Globus pallidus (tissue), 1 donor: ENCODE results near the gene ASPG.
"Not testable (repeated sequence)": the region's sequence is repeated elsewhere in the genome, so short reads cannot be mapped to it uniquely, and the experiment has no call there.

Source experiments
- DNase-seq: peaks from one replicate; pipeline ENCODE4 v3.0.0-alpha.2; 2015; ENCODE audit warnings: low spot score

ASPG gene

GRCh38 chr14:104147346-104148125 lies 62.0 kb downstream of the ASPG start:
- DNase-seq = no peak

- no peak for DNase-seq
These were observed 63.2 kb downstream of the ASPG start for GRCh38 chr14:104148433-104149277.

DNA sequence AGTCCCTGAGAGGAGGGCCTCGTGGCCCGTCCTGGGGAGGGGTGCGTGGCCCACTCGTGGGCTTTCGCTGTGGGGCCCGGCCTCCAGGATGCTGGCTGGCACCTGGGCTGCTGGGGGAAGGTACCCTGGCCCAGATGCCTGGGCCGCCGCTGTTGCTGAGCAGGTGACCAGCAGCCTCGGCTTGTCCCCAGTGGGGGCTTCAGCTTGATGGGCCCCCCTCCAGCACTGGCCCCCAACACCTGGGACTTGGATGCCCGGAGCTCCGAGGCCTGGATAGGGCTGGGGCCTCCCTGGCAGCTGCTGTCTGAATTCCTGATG lies 63.7 kb downstream of the ASPG start:
- no peak for DNase-seq

DNA sequence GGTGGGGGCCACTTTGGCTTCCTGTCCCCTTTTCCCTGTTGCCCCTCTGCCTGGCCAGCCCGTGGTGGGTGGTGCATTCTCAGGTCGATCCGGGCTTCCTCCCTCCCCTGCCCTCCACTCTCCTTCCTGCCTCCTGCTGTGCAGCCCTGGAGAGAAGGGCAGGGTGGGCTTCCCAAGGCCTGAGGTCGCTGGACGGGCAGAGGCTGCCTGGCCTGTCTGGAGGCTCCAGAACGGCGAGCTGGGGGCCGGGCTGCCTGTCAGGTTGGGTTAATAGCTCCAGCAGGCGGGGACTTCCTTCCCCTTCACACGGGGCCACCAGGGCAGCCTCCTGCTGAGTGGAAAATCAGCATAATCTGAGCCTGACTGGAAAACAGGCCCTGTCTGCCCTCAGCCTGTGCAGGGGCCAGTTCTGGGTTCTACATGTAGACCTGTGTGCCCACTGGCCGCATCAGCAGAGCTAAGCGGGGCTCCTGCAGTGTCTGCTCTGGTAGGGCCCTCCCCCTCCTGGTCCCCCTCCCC lies 64.2 kb downstream of the ASPG start:
- no peak for DNase-seq

GRCh38 chr14:104150136-104151025 lies 64.9 kb downstream of the ASPG start:
- DNase-seq = no peak

GRCh38 chr14:104151026-104151381 lies 65.5 kb downstream of the ASPG start:
- no peak for DNase-seq

GRCh38 chr14:104151566-104152245 lies 66.2 kb downstream of the ASPG start:
- no peak for DNase-seq

- DNase-seq = no peak
These were observed 66.7 kb downstream of the ASPG start for GRCh38 chr14:104152246-104152575.

DNA sequence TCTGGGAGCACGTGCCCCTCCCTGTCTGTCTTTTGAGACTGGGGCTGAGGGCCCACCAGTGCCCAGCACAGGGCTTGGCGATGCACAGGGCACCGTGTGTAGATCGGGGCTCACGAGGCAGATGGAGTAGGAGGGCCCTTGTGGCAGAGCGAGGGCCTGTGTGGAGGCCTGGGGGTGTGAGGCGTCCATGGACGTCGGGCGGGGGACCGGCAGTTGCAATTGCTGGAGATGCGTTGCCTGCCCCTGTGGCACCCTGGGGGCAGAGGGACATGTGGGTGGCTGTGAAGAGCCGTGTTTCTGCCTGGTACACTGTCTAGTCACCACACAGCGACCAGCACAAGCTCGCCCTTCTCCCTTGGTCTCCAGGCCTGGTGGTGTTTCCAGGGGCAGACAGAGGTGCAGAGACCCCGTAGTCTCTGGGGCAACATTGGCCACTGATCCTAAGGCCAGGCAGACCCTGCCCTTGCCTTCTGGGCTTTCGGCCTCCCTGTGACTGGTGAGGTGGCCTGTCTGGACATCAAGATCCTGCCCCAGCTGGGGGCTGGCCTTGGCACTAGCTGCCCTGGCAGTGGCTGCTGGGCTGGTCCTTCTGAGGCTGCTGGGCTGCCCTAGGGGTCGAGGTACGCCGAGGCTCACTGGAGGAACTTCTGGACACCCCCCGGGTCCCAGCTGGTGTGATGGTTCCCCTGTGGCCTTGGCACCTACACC lies 67.3 kb downstream of the ASPG start:
- no peak for DNase-seq

DNA sequence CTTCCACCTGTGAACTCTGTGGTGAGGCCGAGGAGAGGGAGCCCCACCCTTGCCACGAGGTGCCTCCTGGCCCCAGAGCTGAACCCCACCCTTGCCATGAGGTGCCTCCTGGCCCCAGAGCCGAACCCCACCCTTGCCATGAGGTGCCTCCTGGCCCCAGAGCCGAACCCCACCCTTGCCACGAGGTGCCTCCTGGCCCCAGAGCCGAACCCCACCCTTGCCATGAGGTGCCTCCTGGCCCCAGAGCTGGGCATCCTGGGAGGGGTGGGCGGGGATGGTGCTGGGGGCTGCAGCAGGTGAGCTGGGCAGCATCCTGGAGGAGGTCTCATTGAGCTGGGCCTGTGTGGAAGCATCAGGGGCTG lies 67.9 kb downstream of the ASPG start:
- DNase-seq = not testable (repeated sequence)

DNA sequence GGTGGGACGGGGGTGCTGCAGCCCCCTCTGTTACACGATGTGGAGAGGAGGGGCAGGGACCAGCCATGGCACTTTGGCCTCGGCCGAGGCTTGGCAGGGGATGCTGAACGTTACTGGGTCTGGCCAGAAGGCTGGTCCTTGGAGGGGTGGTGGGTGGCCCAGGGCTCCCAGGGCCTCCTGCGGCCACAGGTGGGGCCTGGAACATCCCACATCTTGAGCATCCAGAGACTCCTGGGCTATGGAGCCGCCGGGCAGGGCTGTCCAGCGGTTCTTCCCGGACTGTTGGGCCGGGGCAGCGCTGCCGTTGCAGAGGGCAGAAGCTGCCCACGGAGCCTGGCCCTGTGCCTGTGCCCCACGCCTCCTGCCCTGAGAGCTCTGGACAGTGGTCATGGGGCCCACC lies 68.7 kb downstream of the ASPG start:
- DNase-seq = no peak

DNA sequence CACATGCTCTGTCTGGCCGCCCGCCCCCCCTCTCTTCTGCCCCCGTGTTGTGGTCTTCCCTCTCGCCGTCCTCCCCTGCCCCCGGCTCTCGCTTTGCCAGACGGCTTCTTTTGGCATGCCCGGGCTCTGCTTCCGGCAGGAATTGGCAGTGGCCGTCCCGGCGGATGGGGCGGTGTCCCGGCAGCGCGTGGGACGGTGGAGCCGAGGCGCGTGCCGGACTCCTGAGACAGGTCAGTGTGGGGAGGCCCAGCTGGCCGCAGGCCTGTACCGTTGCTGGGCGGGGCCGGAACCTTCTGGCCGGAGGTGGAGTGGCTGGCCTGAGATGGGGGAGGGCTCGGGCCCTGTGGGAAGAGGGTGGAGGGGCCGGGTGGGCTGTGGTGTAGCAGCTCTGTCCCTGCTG lies 70.0 kb downstream of the ASPG start:
- DNase-seq = no peak

GRCh38 chr14:104156142-104156541 lies 70.6 kb downstream of the ASPG start:
- no peak for DNase-seq

DNA sequence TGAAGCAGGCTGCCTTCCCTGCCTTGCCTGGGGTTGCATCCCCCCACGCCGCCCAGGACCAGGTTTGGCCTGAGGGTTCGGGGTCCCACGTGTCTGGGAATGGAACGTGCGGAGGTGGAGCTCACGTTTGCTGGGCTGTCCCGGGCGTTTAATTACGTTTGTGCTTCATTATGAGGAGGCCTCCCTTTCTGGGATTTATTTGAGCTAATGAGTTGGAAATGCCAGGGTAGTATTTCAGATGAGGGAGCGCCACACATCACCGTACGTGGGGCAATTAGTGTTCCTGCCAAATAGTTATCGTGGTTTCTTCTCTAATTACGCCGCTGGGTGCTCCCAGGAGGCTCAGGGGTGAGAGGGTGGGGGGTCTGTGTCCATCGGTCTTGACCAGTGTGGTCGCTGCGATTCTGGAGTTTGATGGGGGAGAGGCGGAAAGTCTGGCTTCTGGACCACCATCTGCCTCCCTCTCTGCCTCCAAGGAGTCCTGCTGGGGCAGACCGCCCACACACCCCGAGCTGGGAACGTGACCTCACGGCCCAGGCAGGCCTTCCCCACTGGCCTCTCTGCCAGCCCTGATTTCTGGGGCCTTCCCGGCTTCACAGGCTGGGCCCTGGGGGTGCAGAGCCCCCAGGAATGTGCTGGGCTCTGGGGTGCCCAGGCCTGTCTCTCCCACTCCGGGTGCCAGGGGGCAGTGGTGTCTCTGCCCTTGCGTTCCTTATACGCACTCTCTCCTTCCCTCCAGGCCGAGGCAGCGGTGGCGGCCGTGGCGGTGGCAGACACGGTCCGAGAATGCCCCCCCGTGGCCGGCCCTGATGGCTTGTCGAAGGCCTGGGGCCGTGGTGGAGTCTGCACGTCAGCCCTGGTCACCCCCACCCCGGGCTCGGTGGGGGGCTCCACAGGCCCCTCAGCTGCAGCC lies 71.8 kb downstream of the ASPG start:
- DNase-seq = no peak

DNA sequence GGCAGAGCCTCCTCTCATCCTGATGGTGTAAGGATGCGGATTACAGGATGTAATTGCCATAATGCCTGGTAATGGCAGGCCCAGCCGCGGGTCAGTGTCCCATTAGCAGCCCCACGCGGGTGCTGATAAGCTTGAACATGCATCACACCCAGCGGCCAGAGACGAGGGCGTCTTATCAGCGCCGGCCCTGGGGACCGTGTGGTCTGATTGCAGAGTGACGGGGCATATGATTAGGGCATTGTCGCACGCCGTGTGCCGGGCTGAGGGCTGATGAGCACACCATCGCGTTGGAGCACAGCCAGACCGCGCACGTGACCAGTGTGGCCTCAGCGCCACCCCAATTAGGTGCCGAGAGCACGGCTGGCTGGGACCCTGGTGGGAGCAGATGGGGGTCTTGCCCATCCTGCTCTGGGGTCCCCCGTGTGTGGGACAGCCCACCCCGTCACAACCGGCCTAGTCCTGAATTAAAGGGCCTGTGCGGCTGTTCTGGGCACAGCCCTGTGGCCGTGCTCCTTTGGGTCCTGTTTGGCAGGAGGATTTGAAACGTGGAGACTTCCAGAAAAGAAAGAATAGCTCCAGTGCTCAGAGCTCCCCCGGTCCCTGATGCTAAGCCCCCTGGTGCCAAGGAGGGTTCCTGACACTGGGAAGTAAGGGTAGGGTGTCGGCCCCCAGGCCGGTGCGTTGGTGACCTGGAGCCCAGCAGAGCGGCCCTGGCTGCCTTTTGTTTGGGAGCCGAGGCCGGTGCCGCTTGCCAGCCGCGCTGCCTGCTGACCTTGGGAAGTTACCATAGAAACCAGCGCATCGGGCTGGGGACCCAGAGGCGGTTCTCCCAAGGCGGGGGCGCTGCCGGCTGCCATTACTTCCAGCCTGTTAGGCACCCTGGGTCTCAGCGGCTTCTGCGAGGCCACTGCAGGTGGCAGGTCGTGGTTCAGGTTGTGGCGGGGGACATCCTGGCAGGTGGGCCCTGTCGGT lies 73.6 kb downstream of the ASPG start:
- DNase-seq = no peak

DNA sequence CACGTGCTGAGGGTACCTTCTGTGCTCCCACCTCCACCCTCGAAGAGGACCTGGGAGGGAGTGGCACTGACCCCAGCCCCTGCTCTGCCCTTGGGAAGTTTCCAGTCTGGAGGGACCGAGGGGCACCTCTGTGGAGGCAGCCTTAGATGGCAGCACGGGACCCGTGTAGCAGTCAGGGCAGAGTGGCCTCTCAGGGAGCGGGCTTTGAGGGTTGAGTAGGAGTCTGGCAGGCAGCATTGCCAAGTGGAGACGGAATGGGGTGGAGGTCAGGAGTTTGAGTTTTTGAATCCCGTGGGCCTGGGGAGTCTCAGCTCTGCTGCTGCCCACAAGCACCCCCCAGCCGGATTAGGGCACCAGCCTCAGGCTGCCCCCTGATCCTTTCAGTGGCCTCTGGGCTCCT lies 74.5 kb downstream of the ASPG start:
- no peak for DNase-seq

GRCh38 chr14:104161602-104162367 lies 76.3 kb downstream of the ASPG start:
- DNase-seq = no peak

DNA sequence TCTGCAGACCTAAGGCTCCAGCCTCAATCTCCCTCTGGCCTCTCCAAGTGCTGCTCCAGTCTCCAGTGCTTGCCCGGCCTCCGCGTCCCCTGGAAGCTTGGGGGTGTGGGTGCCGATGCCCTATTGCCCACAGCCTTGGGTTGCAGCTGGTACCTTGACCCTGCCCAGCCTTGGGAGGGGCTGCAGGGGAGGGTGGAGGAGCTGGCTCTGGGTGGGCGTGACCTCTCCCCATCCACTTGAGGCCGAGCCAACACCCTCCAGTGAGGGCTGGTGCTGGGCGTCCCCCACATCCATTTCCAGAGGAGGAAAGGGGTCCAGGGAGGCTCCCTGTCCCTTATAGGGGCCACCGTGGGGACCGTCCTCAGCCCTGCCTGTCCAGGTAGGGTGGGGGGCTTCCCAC lies 77.0 kb downstream of the ASPG start:
- DNase-seq = no peak
